HEK293T (cell line): ENCODE measurements around the gene ZNF646.

Experiments
- BHLHE40 ChIP-seq: fragments of 450-650 bp; IDR thresholded peaks from 2 replicates; pipeline ENCODE4 v1.6.1; 2016; ENCODE audit warnings: mild to moderate bottlenecking, moderate library complexity, borderline replicate concordance
- FOXA1 ChIP-seq: fragments of 450-650 bp; IDR thresholded peaks from 2 replicates; pipeline ENCODE4 v1.6.1; 2016; ENCODE audit warnings: mild to moderate bottlenecking
- PKNOX1 ChIP-seq: fragments of 450-650 bp; IDR thresholded peaks from 2 replicates; pipeline ENCODE4 v1.6.1; 2016
- SP1 ChIP-seq: fragments of 450-650 bp; IDR thresholded peaks from 2 replicates; pipeline ENCODE4 v1.6.1; 2017

- TF ChIP-seq PKNOX1 (no peak), BHLHE40 (no peak), SP1 (no peak), FOXA1 (no peak)
These were observed 57.6 kb downstream of the ZNF646 start for GRCh38 chr16:31131841-31132271.
